Measurements from ENCODE around the gene DPP6.
"Not testable (repeated sequence)": the region's sequence is repeated elsewhere in the genome, so short reads cannot be mapped to it uniquely, and the experiment has no call there.

DPP6 gene

DNA sequence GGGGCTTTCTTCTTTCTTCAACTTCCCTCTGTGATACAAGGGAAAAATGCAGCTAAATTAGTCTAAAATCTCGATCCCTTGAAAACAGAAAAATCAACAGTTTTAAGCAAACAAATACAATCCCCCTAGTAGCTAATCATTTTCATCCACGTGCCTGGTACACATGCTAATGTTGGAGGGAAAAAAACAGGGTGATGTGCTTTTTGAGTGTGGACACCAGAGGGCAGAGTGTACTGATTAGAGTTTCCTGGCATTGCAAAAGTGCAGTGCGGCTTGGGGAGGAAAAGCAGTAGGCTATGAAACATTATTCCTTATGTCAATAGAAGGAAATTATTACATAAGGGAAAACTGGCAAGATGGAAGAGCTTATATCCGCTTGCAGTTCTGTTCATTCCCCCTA lies 19.6 kb downstream of the DPP6 start:
- not testable (repeated sequence) for FAIRE-seq; DNase-seq (ENCODE audit: extremely low spot score, insufficient read length, low read depth)

- FAIRE-seq; DNase-seq (ENCODE audit: extremely low spot score, insufficient read length, low read depth): not testable (repeated sequence)
Measured at GRCh38 chr7:154072395-154073181, 20.4 kb downstream of the DPP6 start.

- DNase-seq (ENCODE audit: extremely low spot score, insufficient read length, low read depth); FAIRE-seq: not testable (repeated sequence)
Measured at GRCh38 chr7:154078523-154078922, 26.3 kb downstream of the DPP6 start.

- DNase-seq (ENCODE audit: extremely low spot score, insufficient read length, low read depth); FAIRE-seq: not testable (repeated sequence)
Measured at GRCh38 chr7:154080249-154080648, 28.1 kb downstream of the DPP6 start.

DNA sequence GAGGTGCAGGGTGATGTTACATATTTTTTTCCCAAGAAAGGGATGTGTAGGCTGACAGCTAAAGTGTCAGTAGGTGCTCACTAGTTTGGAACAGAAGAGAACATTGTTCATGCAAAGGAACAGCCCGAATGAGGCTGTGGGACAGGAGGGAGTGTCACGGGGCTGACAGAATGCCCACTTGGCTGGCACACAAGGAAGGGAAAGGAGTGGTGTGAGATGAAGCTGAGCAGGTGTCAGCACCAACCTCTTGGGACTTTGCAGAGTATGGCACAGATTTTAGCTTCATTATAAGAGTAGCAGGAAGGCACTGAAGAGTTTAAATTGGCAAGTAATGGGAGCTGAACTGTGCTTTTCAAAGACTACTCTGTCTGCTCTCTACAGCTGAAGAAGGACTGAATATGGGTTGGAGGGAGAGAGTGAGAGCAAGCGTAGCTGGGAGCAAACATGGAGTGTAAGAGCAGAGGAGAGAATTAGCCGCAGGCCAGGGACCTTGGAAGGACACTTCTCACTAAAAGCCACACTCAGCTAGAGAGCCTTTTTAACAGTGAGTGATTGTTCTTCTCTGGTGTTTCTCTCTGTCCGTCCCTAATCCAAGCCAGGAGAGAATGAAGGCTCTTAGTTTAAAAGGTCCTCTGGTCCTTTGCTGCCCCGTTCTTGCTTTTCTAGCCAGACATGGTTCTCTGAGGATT lies 35.0 kb downstream of the DPP6 start:
- DNase-seq (ENCODE audit: extremely low spot score, insufficient read length, low read depth) = not testable (repeated sequence)

GRCh38 chr7:154092093-154092492 lies 39.9 kb downstream of the DPP6 start:
- DNase-seq (ENCODE audit: extremely low spot score, insufficient read length, low read depth); FAIRE-seq: not testable (repeated sequence)

More for the DNA sequence above, 35.0 kb downstream of the DPP6 start:
- not testable (repeated sequence) for FAIRE-seq

DNA sequence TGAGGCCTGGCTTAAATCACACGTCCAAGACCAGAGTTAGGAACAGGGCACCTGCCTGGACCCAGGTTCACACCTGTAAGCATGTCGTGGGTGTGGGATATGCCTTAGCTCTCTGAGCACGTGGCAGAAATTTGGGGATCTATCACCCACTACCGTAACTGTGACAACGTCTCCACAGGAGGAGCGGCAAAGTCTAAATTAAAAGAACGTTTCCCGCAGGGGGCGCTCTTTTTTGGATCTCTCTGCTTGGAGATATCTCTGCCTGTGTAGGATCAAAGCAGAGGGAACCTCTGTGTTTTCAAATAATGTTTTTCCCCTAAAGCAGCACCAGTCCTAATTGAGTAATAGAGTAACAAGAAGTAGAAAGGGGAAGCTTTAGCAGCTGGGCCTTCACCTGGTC lies 43.0 kb downstream of the DPP6 start:
- FAIRE-seq = peak; percentile 5

DNA sequence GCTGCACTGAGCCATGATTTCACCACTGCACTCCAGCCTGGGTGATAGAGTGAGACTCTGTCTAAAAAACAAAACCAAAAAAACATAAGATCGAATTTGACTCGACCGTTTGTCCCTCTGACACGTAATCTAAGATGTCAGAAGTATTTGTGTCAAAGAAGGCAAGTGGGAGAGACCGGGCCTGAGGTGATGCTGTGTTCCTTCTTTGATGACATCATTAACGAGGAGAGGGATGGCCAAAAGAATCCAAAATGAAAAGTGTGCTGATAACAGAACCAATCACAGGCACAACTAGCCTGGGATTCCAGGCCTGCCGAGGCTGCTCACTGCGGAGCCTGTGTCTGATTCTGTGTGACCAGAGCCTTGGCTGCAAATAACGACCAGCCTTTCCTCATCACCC lies 52.9 kb downstream of the DPP6 start:
- FAIRE-seq = not testable (repeated sequence)

More for the DNA sequence above, 43.0 kb downstream of the DPP6 start:
- DNase-seq (ENCODE audit: extremely low spot score, insufficient read length, low read depth) = not testable (repeated sequence)

DNA sequence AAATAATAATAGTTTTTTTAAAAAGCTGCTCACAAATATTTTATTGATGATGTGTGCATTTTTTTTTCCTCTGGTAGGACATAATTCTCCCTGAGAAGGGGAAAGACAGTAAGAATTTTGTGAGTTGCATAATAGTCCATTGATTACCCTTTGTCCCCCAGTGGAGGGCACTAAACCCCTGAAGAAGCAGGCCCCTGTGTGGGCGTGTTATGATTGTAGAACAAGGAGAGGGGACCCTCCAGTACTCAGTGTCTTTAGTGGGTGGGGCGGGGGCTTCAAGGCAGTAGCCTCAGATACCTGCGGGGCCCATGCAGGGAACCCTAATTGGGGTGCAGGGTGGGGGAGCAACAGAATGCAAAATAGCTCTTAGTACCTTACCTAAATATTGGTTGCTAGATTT lies 57.4 kb downstream of the DPP6 start:
- FAIRE-seq; DNase-seq (ENCODE audit: extremely low spot score, insufficient read length, low read depth): not testable (repeated sequence)

More for the DNA sequence above, 52.9 kb downstream of the DPP6 start:
- DNase-seq (ENCODE audit: extremely low spot score, insufficient read length, low read depth) = not testable (repeated sequence)

DNA sequence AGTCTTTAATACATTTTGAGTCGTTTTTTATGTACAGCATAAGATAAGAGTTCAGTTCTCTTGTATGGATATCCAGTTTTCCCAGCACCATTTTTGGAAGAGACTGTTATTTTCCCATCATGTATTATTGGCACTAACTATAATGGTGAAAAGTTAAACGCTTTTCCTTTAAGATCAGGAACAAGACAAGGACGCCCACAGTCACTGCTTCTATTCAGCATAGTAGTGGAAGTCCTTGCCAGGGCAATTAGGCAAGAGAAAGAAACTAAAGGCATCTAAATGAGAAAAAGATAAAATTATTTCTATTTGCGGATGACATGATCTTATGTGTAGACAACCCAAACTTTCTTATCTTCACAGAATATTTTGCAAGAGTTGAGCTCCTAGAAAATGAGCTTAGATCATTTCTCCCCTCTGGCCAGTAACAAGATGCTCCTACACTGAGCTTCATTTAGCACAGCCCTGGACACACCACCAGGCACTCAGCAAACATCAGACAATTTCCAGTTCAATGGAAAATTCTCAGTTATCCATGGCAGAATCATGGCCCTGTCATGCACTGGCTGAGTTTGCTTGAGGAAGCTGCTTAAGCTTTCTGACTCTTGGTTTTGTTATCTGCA lies 61.6 kb downstream of the DPP6 start:
- not testable (repeated sequence) for FAIRE-seq; DNase-seq (ENCODE audit: extremely low spot score, insufficient read length, low read depth)

- not testable (repeated sequence) for DNase-seq (ENCODE audit: extremely low spot score, insufficient read length, low read depth); FAIRE-seq
Measured at GRCh38 chr7:154117411-154118390, 65.5 kb downstream of the DPP6 start.

DNA sequence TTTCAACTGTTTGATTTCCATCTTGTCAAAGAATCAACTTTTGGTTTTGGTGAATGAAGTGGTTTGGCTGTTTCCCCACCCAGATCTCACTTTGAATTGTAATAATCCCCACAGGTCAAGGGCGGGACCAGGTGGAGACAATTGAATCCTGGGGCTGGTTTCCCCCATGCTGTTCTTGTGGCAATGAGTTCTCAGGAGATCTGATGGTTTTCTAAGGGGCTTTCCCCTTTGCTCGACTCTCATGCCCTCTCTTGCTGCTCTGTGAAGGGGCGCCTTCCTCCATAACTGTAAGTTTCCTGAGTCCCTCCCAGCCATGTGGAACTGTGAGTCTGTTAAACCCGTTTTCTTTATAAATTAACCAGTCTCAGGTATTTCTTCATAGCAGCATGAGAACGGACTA lies 68.6 kb downstream of the DPP6 start:
- not testable (repeated sequence) for FAIRE-seq; DNase-seq (ENCODE audit: extremely low spot score, insufficient read length, low read depth)

- FAIRE-seq; DNase-seq (ENCODE audit: extremely low spot score, insufficient read length, low read depth): not testable (repeated sequence)
Measured at GRCh38 chr7:154122720-154123119, 70.5 kb downstream of the DPP6 start.

DNA sequence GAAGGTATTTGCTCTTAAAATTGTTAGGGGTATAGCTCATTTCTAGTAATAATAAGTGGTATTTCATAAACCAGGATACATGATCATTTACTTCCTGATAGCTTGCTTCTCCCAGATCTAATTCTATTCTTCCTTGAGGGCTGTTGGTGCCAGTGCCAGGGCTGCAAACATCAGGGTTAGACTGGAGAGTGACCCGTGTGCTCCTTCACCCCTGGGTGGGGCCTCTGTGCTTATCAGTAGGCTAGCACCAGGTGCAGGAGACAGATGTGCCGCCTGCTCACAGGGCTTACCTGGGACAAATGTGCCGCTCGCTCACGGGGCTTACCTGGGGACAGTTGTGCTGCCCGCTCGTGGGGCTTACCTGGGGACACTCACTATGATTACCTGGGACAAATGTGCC lies 71.2 kb downstream of the DPP6 start:
- not testable (repeated sequence) for FAIRE-seq; DNase-seq (ENCODE audit: extremely low spot score, insufficient read length, low read depth)

DNA sequence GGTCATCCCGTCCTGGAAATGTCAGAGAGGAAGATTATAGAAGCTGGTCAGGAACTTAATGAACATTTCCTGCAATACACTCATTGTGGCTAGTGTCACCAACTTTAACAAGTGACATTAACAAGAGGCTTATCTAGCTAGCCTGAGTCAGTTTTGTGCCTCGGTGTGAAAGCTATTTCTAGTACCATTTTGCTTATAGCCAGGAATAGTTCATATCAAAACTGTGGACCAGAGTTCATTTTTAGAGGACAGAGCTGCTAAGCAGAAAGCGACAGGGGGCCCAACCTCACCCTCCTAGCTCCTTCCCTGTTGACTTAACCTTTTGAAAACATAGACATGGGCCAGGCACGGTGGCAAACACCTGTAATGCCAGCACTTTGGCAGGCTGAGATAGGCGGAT lies 76.9 kb downstream of the DPP6 start:
- FAIRE-seq; DNase-seq (ENCODE audit: extremely low spot score, insufficient read length, low read depth): not testable (repeated sequence)

- FAIRE-seq; DNase-seq (ENCODE audit: extremely low spot score, insufficient read length, low read depth): not testable (repeated sequence)
Measured at GRCh38 chr7:154132617-154133016, 80.4 kb downstream of the DPP6 start.

GRCh38 chr7:154133703-154134277 lies 81.6 kb downstream of the DPP6 start:
- DNase-seq (ENCODE audit: extremely low spot score, insufficient read length, low read depth); FAIRE-seq: not testable (repeated sequence)

- FAIRE-seq; DNase-seq (ENCODE audit: extremely low spot score, insufficient read length, low read depth): not testable (repeated sequence)
Measured at GRCh38 chr7:154134698-154135097, 82.5 kb downstream of the DPP6 start.

DNA sequence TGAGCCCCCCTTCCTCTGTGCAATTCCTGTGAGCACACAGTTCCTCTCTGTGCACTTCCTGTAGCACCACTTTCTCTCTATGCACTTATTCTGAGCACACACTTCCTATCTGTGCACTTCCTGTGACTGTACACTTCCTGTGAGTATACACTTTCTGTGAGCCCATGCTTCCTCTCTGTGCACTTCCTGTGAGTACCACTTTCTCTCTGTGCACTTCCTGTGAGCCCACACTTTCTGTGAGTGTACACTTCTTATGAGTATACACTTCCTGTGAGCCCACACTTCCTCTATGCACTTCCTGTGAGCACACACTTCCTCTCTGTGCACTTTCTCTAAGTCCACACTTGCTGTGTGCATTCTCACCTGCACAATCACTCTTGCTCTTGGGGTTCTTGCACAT lies 83.4 kb downstream of the DPP6 start:
- not testable (repeated sequence) for FAIRE-seq; DNase-seq (ENCODE audit: extremely low spot score, insufficient read length, low read depth)
